Loucy (cell line): ENCODE measurements around the gene FAM107B.

ENCODE experiments used
- H2AFZ ChIP-seq: fragments of 200-600 bp; sonication (generic); 2 replicates; pipeline ENCODE4 v1.6.0; 2016; ENCODE audit warnings: antibody characterized with exemption, mild to moderate bottlenecking, low read length, moderate library complexity
- H3F3A ChIP-seq: fragments of 200-600 bp; 2 replicates; pipeline ENCODE4 v1.6.0; 2016; ENCODE audit warnings: antibody characterized with exemption, low read depth, mild to moderate bottlenecking
- H3K27me3 ChIP-seq: fragments of 200-600 bp; sonication (generic); 2 replicates; pipeline ENCODE4 v1.6.1; 2014; ENCODE audit warnings: low read length, mild to moderate bottlenecking; ENCODE audit not compliant: insufficient read depth, poor library complexity, severe bottlenecking
- H3K36me3 ChIP-seq: fragments of 200-600 bp; sonication (generic); 2 replicates; pipeline ENCODE4 v1.6.1; 2016; ENCODE audit warnings: low read length; ENCODE audit not compliant: insufficient read depth
- H3K4me1 ChIP-seq: fragments of 200-600 bp; sonication (generic); 2 replicates; pipeline ENCODE4 v1.5.1; 2014; ENCODE audit warnings: low read length, mild to moderate bottlenecking; ENCODE audit not compliant: insufficient read depth, poor library complexity, severe bottlenecking
- H3K4me2 ChIP-seq: fragments of 200-600 bp; sonication (generic); 2 replicates; pipeline ENCODE4 v1.6.0; 2014; ENCODE audit warnings: antibody characterized with exemption, low read length, low read depth, mild to moderate bottlenecking; ENCODE audit not compliant: poor library complexity, severe bottlenecking
- H3K4me3 ChIP-seq: fragments of 200-600 bp; sonication (generic); 2 replicates; pipeline ENCODE4 v1.5.1; 2014; ENCODE audit warnings: low read length, mild to moderate bottlenecking, mixed read lengths; ENCODE audit not compliant: poor library complexity, severe bottlenecking
- H3K79me2 ChIP-seq: fragments of 200-600 bp; sonication (generic); 2 replicates; pipeline ENCODE4 v1.6.1; 2014; ENCODE audit warnings: low read length; ENCODE audit not compliant: insufficient read depth
- H3K9ac ChIP-seq: fragments of 200-600 bp; sonication (generic); 2 replicates; pipeline ENCODE4 v1.6.0; 2014; ENCODE audit warnings: mild to moderate bottlenecking, low read depth, low read length, moderate library complexity; ENCODE audit not compliant: poor library complexity, severe bottlenecking
- H3K9me2 ChIP-seq: fragments of 200-600 bp; sonication (generic); replicated peaks from 2 replicates; pipeline ENCODE4 v1.6.1; 2016; ENCODE audit warnings: low read depth, low read length, mixed read lengths
- H3K9me3 ChIP-seq: fragments of 200-600 bp; sonication (generic); 2 replicates; pipeline ENCODE4 v1.6.1; 2014; ENCODE audit warnings: mild to moderate bottlenecking, antibody characterized with exemption, low read length, low read depth; ENCODE audit not compliant: insufficient read depth
- H4K20me1 ChIP-seq: fragments of 200-600 bp; sonication (generic); 2 replicates; pipeline ENCODE4 v1.6.0; 2014; ENCODE audit warnings: antibody characterized with exemption, low read length, mild to moderate bottlenecking; ENCODE audit not compliant: insufficient read depth, poor library complexity, severe bottlenecking
- EZH2phosphoT487 ChIP-seq: fragments of 200-600 bp; IDR thresholded peaks from 2 replicates; pipeline ENCODE4 v1.6.1; 2018; ENCODE audit warnings: antibody characterized with exemption, mild to moderate bottlenecking, moderate library complexity, borderline replicate concordance
- TF ChIP-seq, protein P1 (sequence below): fragments of 200-600 bp; sonication (generic); conservative IDR thresholded peaks from 2 replicates; pipeline ENCODE4 v1.5.1; 2014; ENCODE audit warnings: mild to moderate bottlenecking, antibody characterized with exemption, low read length

The FAM107B gene

DNA sequence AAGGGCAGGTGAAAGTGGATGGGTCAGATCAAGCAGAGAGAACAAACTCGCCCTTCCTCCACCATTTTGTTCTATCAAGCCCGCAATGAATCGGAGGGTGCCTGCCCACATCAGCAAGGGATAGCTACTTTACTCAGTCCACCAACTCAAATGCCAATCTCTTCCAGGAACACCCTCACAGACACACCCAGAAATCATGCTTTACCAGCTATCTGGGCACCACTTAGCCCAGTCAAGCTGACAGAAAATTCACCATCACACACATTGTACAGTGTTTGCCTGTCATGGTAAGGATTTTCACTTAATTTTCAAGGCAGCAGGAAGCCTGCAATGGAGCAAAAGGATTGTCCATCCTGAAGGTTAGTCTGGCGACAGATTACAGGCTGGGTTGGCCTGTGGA, 75.2 kb downstream of the FAM107B start:
- H3K4me1 ChIP-seq: no peaks in the 10 kb centered on the region

DNA sequence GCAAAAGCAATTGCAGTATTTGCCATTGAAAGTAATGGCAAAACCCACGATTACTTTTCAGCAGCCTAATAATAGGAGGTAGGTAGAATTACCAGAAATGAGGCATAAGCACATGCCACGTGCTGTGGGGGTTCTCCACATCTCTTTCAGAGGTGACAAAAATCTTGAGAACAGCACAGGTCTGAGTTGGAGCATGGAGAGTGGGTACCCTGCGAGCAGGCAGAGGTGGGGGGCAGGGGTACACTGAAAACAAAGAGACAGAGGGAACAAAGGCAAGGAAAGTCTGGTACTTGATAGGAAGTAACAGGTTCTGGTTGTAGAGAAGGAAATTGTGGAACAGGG, 75.9 kb downstream of the FAM107B start:
- Histone ChIP-seq H3K4me1 (no peaks in the 10 kb centered on the region), H3K79me2 (no peaks in the 10 kb centered on the region), H3K4me2 (no peak overlapping the region), H3F3A (no peaks in the 10 kb centered on the region), H3K4me3 (no peak overlapping the region), H3K36me3 (no peaks in the 10 kb centered on the region), H3K9ac (no peak overlapping the region), H3K9me3 (no peaks in the 10 kb centered on the region), H2AFZ (no peak overlapping the region), H3K9me2 (no peaks in the 10 kb centered on the region), H3K27me3 (no peaks in the 10 kb centered on the region), H4K20me1 (no peaks in the 10 kb centered on the region)
- TF ChIP-seq EZH2phosphoT487: no peak
- TF ChIP-seq, protein P1, sequence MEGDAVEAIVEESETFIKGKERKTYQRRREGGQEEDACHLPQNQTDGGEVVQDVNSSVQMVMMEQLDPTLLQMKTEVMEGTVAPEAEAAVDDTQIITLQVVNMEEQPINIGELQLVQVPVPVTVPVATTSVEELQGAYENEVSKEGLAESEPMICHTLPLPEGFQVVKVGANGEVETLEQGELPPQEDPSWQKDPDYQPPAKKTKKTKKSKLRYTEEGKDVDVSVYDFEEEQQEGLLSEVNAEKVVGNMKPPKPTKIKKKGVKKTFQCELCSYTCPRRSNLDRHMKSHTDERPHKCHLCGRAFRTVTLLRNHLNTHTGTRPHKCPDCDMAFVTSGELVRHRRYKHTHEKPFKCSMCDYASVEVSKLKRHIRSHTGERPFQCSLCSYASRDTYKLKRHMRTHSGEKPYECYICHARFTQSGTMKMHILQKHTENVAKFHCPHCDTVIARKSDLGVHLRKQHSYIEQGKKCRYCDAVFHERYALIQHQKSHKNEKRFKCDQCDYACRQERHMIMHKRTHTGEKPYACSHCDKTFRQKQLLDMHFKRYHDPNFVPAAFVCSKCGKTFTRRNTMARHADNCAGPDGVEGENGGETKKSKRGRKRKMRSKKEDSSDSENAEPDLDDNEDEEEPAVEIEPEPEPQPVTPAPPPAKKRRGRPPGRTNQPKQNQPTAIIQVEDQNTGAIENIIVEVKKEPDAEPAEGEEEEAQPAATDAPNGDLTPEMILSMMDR: no peak

More for the DNA sequence above, 75.2 kb downstream of the FAM107B start:
- no peaks in the 10 kb centered on the region for H3K9me3 ChIP-seq
- no peak overlapping the region for H3K9ac ChIP-seq
- no peaks in the 10 kb centered on the region for H3K27me3 ChIP-seq
- no peak for TF ChIP-seq EZH2phosphoT487
- TF ChIP-seq, protein P1: no peak
- no peaks in the 10 kb centered on the region for H3K9me2 ChIP-seq
- H4K20me1 ChIP-seq: no peaks in the 10 kb centered on the region
- no peak overlapping the region for H3K4me2 ChIP-seq
- H3K4me3 ChIP-seq: no peak overlapping the region
- no peaks in the 10 kb centered on the region for H3K79me2 ChIP-seq
- H3K36me3 ChIP-seq: no peaks in the 10 kb centered on the region
- no peak overlapping the region for H2AFZ ChIP-seq
- H3F3A ChIP-seq: no peaks in the 10 kb centered on the region

DNA sequence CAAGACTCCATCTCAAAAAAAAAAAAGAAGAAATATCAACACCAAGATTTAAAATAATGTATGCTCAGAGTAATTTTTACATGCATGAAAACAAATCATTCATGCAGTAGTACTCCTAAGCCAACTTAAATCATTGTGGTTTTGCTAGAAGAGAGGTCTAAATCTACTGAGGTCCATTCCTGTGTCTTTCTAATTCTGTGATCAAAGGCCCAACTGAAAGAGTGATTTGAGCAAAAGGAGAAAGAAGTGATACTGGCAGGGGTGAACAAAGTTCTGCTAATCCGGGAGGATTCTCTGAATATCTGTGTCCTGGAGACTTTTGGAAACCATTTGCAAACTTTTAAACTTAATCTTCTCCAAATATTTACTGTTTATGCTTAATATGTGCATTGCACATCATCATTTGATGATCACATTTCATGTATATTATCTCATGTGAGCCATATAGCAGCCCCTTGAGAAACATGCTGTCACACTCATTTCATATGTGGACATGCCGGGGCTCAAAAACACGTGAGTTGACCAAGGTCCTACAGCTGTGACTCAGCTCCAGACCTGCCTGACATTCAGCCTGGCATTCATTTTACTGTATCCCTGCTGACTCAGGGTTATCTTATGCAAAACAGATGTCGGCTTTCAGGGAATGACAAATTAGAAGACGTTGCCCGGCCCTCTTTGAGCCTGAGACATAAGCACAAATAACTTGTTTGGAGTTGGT, 76.4 kb downstream of the FAM107B start:
- no peaks in the 10 kb centered on the region for H3F3A ChIP-seq
- no peak overlapping the region for H3K4me3 ChIP-seq
- no peak for TF ChIP-seq EZH2phosphoT487
- TF ChIP-seq, protein P1: no peak
- no peak overlapping the region for H2AFZ ChIP-seq
- H3K4me2 ChIP-seq: no peak overlapping the region
- H3K4me1 ChIP-seq: no peaks in the 10 kb centered on the region
- no peaks in the 10 kb centered on the region for H3K9me3 ChIP-seq
- no peaks in the 10 kb centered on the region for H3K79me2 ChIP-seq
- no peaks in the 10 kb centered on the region for H3K9me2 ChIP-seq
- H3K9ac ChIP-seq: no peak overlapping the region
- H4K20me1 ChIP-seq: no peaks in the 10 kb centered on the region
- no peaks in the 10 kb centered on the region for H3K27me3 ChIP-seq
- H3K36me3 ChIP-seq: no peaks in the 10 kb centered on the region
